Esophagus muscularis mucosa (tissue), 3 donors: Measurements from ENCODE around the gene IGLL1.

Source experiments
- CTCF ChIP-seq, 3 experiments: fragments of 200-600 bp in 2 of 3; fragments of 450-650 bp in 1 of 3; sonication (generic) in 2 of 3; IDR thresholded peaks; one replicate each; pipeline ENCODE4 v1.5.1; 2017 to 2019; ENCODE audit warnings: antibody characterized with exemption in 3 of 3, mild to moderate bottlenecking in 2 of 3, moderate library complexity in 1 of 3
- POLR2A ChIP-seq: fragments of 450-650 bp; IDR thresholded peaks from one replicate; pipeline ENCODE4 v1.6.1; 2017; ENCODE audit warnings: antibody characterized with exemption, moderate library complexity, mild to moderate bottlenecking, low read depth

- TF ChIP-seq POLR2A (no peak), CTCF (IDR thresholded peaks at IDR 0.05) (no peak)
These were observed 47.4 kb downstream of the IGLL1 start for GRCh38 chr22:23532731-23533130.
